Gastroesophageal sphincter (tissue), 3 donors: ENCODE data around the gene CRTAP.

Experiments used
- EP300 ChIP-seq: sonication (generic); formaldehyde crosslinking; IDR thresholded peaks from one replicate; pipeline ENCODE4 v1.6.1; 2017; ENCODE audit warnings: antibody characterized with exemption, mild to moderate bottlenecking
- POLR2A ChIP-seq, 2 donors: fragments of 450-650 bp; IDR thresholded peaks; one replicate each; pipeline ENCODE4 v1.6.1; 2017; ENCODE audit warnings: antibody characterized with exemption in 2 of 2, mild to moderate bottlenecking in 2 of 2, moderate library complexity in 1 of 2
- POLR2AphosphoS5 ChIP-seq: sonication (generic); formaldehyde crosslinking; IDR thresholded peaks from one replicate; pipeline ENCODE4 v1.6.1; 2017; ENCODE audit warnings: antibody characterized with exemption
- TF ChIP-seq, protein P1 (sequence below), 4 experiments: fragments of 200-600 bp in 2 of 4; fragments of 450-650 bp in 2 of 4; sonication (generic) in 1 of 4; IDR thresholded peaks; one replicate each; pipeline ENCODE4 v1.5.1; 2017 to 2019; ENCODE audit warnings: antibody characterized with exemption in 4 of 4, mild to moderate bottlenecking in 2 of 4, moderate library complexity in 2 of 4

DNA sequence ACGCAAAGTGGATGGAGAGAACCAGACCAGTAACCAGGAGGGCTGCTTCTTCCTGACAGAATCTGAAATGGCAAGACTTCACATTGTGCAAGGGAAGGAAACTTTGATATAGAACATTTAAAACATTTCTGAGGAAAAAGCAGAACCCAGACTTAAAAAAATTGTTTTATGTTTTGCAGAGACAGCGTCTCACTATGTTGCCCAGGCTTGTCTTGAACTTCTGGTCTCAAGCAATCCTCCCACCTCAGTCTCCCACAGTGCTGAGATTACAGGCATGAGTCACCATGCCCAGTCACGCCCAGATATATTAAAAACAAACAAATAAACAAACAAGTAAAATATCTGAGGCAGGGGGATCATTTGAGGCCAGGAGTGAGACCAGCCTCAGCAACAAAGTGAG lies 46.2 kb downstream of the CRTAP start:
- TF ChIP-seq POLR2A (IDR thresholded peaks at IDR 0.05), result no peak
- TF ChIP-seq, protein P1, sequence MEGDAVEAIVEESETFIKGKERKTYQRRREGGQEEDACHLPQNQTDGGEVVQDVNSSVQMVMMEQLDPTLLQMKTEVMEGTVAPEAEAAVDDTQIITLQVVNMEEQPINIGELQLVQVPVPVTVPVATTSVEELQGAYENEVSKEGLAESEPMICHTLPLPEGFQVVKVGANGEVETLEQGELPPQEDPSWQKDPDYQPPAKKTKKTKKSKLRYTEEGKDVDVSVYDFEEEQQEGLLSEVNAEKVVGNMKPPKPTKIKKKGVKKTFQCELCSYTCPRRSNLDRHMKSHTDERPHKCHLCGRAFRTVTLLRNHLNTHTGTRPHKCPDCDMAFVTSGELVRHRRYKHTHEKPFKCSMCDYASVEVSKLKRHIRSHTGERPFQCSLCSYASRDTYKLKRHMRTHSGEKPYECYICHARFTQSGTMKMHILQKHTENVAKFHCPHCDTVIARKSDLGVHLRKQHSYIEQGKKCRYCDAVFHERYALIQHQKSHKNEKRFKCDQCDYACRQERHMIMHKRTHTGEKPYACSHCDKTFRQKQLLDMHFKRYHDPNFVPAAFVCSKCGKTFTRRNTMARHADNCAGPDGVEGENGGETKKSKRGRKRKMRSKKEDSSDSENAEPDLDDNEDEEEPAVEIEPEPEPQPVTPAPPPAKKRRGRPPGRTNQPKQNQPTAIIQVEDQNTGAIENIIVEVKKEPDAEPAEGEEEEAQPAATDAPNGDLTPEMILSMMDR (IDR thresholded peaks at IDR 0.05), result no peak
- TF ChIP-seq EP300, result no peak
- TF ChIP-seq POLR2AphosphoS5, result no peak
